ENCODE data around the gene CNTNAP4. TPM values are rescaled to one million over a fixed set of nuclear protein-coding genes. Genes with fewer than 3 reads are reported as not detected.

The CNTNAP4 gene
- total RNA-seq, 4 donors from 2014 or later: 0.51 to 1.5 (median 0.82) TPM; not detected in 1

- TF ChIP-seq CTCF (IDR thresholded peaks at IDR 0.05; ENCODE audit: low read depth): no peak
These were observed 111.9 kb downstream of the CNTNAP4 start for GRCh38 chr16:76389126-76389525.

GRCh38 chr16:76390476-76390875, 113.3 kb downstream of the CNTNAP4 start:
- no peak for TF ChIP-seq CTCF (IDR thresholded peaks at IDR 0.05; ENCODE audit: low read depth)

- no peak for TF ChIP-seq CTCF (IDR thresholded peaks at IDR 0.05; ENCODE audit: low read depth)
These were observed 119.8 kb downstream of the CNTNAP4 start for GRCh38 chr16:76396977-76397376.

- TF ChIP-seq CTCF (IDR thresholded peaks at IDR 0.05; ENCODE audit: low read depth): no peak
These were observed 132.5 kb downstream of the CNTNAP4 start for GRCh38 chr16:76409706-76410105.

GRCh38 chr16:76421571-76421970, 144.4 kb downstream of the CNTNAP4 start:
- no peak for TF ChIP-seq CTCF (IDR thresholded peaks at IDR 0.05; ENCODE audit: low read depth)

GRCh38 chr16:76428858-76429257, 151.7 kb downstream of the CNTNAP4 start:
- TF ChIP-seq CTCF (IDR thresholded peaks at IDR 0.05; ENCODE audit: low read depth): no peak

GRCh38 chr16:76441391-76441790, 164.2 kb downstream of the CNTNAP4 start:
- TF ChIP-seq CTCF (IDR thresholded peaks at IDR 0.05; ENCODE audit: low read depth): no peak
